Transverse colon (tissue), 3 donors: ENCODE measurements around the gene ADCY5.

Experiments used
- CTCF ChIP-seq, 5 experiments: fragments of 200-600 bp in 3 of 5; fragments of 450-650 bp in 2 of 5; sonication (generic) in 3 of 5; IDR thresholded peaks; 1 replicate in 2 of 5; 2 replicates in 3 of 5; pipeline ENCODE4 v1.5.1; 2016 to 2017; ENCODE audit warnings: antibody characterized with exemption in 5 of 5, inconsistent platforms in 3 of 5, mild to moderate bottlenecking in 2 of 5, moderate library complexity in 1 of 5
- EP300 ChIP-seq: sonication (generic); formaldehyde crosslinking; IDR thresholded peaks from one replicate; pipeline ENCODE4 v1.6.1; 2017; ENCODE audit warnings: antibody characterized with exemption, low read depth
- POLR2A ChIP-seq: fragments of 450-650 bp; IDR thresholded peaks from one replicate; pipeline ENCODE4 v1.6.1; 2016; ENCODE audit warnings: antibody characterized with exemption, mild to moderate bottlenecking, moderate library complexity

- TF ChIP-seq CTCF (IDR thresholded peaks at IDR 0.05) (no peak), POLR2A (no peak), EP300 (no peak)
Observed at GRCh38 chr3:123307064-123307463, 141.8 kb downstream of the ADCY5 start.
